Nephron (organoid): ENCODE results near the gene TM9SF3.

ENCODE experiments used
- H3K27ac Mint-ChIP-seq, 3 experiments: 2 replicates each; pipeline ENCODE4 v1.8.0; 2020; ENCODE audit warnings: mixed read lengths in 3 of 3, mild to moderate bottlenecking in 2 of 3, moderate library complexity in 1 of 3
- H3K27me3 Mint-ChIP-seq: 2 replicates; pipeline ENCODE4 v1.8.0; 2021; ENCODE audit warnings: low read depth, mild to moderate bottlenecking, moderate library complexity, mixed read lengths
- H3K36me3 Mint-ChIP-seq: 2 replicates; pipeline ENCODE4 v1.8.0; 2020; ENCODE audit warnings: low read depth, mixed read lengths
- H3K4me1 Mint-ChIP-seq: 2 replicates; pipeline ENCODE4 v1.8.0; 2020; ENCODE audit warnings: mixed read lengths
- H3K4me3 Mint-ChIP-seq, 3 experiments: 2 replicates each; pipeline ENCODE4 v1.8.0; 2020; ENCODE audit warnings: mild to moderate bottlenecking in 3 of 3, mixed read lengths in 3 of 3, moderate library complexity in 2 of 3
- H3K9me3 Mint-ChIP-seq: 2 replicates; pipeline ENCODE4 v1.8.0; 2020; ENCODE audit warnings: mixed read lengths
- TF ChIP-seq, protein P1 (sequence below), 3 experiments: fragments of 200-600 bp; sonication (generic); IDR thresholded peaks; one replicate each; pipeline ENCODE4 v1.5.0; 2021; ENCODE audit warnings: antibody characterized with exemption in 3 of 3; ENCODE audit not compliant: unreplicated experiment in 3 of 3

TM9SF3 gene

GRCh38 chr10:96494694-96495093 is 92.1 kb downstream of the TM9SF3 start:
- Mint-ChIP-seq H3K36me3 (no peaks in the 10 kb centered on the region), H3K27ac (no peak overlapping the region), H3K9me3 (no peaks in the 10 kb centered on the region), H3K4me1 (no peaks in the 10 kb centered on the region), H3K27me3 (peaks cover 29% of the 10 kb centered on the region), H3K4me3 (no peak overlapping the region)
- TF ChIP-seq, protein P1, sequence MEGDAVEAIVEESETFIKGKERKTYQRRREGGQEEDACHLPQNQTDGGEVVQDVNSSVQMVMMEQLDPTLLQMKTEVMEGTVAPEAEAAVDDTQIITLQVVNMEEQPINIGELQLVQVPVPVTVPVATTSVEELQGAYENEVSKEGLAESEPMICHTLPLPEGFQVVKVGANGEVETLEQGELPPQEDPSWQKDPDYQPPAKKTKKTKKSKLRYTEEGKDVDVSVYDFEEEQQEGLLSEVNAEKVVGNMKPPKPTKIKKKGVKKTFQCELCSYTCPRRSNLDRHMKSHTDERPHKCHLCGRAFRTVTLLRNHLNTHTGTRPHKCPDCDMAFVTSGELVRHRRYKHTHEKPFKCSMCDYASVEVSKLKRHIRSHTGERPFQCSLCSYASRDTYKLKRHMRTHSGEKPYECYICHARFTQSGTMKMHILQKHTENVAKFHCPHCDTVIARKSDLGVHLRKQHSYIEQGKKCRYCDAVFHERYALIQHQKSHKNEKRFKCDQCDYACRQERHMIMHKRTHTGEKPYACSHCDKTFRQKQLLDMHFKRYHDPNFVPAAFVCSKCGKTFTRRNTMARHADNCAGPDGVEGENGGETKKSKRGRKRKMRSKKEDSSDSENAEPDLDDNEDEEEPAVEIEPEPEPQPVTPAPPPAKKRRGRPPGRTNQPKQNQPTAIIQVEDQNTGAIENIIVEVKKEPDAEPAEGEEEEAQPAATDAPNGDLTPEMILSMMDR (IDR thresholded peaks at IDR 0.05; ENCODE audit: unreplicated experiment in 3 of 3) = no peak

DNA sequence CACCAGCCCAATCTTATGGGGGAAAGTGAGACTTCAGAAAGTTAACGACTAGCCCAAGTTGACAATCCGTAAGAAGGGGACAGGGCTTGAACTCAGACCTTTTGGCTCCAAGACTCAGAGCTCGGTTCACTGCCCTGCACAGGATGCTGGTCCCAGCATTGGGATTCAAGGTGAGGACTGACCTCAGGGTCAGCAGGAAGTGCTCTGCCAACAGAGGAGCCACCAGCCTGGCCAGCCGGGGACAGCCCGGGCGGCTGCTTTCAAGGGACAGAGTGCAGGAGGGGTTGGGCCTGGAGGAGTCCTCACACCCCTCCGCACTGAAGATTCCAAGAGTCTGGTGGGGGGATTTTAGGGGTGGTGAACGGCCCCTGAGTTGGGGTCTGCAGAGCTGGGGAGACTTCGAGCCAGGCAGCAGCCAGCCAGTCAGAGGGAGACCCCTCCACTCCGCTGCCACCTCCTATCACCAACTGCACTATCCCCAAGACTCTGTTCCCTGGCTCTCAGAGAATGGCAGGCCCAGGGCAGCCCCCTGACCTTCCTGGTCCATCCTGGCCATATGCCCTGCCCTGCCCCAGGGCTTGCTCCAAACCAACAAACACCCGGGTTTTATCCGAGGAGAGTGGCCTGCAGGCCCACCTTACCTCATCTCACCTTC is 92.8 kb downstream of the TM9SF3 start:
- Mint-ChIP-seq H3K9me3 (no peaks in the 10 kb centered on the region), H3K27ac (no peak overlapping the region), H3K27me3 (peaks cover 34% of the 10 kb centered on the region), H3K36me3 (no peaks in the 10 kb centered on the region), H3K4me1 (no peaks in the 10 kb centered on the region), H3K4me3 (no peak overlapping the region)
- TF ChIP-seq, protein P1 (IDR thresholded peaks at IDR 0.05; ENCODE audit: unreplicated experiment in 3 of 3) = no peak

DNA sequence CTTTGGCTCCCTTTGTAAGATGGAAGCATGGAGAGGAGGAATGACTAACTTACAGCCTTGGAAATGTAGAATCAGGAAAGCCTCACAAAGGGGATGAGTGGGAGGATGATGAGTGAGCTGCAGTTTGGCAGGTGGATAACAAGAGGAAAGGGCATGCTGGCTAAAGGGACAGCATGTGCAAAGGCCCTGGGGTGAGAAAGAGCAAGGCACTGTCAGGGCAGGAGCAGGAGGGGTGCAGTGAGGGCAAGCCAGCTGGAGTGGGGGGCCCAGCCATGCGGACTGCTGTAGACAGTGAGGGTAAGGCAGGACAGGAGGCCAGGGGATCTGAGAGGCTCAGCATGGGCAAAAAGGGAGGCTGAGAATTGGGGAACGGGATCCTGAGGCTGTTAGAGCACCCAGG is 93.6 kb downstream of the TM9SF3 start:
- no peaks in the 10 kb centered on the region for H3K4me1 Mint-ChIP-seq
- H3K27ac Mint-ChIP-seq = no peak overlapping the region
- TF ChIP-seq, protein P1 (IDR thresholded peaks at IDR 0.05; ENCODE audit: unreplicated experiment in 3 of 3) = no peak
- no peaks in the 10 kb centered on the region for H3K36me3 Mint-ChIP-seq
- H3K4me3 Mint-ChIP-seq = no peak overlapping the region
- peaks cover 40% of the 10 kb centered on the region for H3K27me3 Mint-ChIP-seq
- H3K9me3 Mint-ChIP-seq = no peaks in the 10 kb centered on the region

DNA sequence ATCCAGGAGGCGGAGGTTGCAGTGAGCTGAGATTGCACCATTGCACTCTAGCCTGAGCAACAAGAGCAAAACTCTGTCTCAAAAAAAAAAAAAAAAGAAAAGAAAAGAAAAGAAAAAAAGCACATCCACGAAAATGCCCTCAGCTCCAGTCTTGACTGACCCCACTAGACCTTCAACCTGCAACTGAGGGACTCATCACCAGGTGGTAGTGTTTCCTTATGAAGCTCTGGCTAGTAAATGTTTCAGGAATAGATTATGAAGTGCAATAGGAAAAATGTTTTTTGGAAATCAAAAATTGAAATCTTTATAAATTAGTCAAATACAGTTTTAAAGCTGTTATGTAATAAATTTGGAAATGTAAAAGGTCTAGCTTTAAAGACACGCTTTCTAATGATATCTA is 95.5 kb downstream of the TM9SF3 start:
- Mint-ChIP-seq H3K4me3 (no peak overlapping the region), H3K9me3 (no peaks in the 10 kb centered on the region), H3K27ac (no peak overlapping the region), H3K36me3 (no peaks in the 10 kb centered on the region), H3K27me3 (peaks cover 47% of the 10 kb centered on the region), H3K4me1 (no peaks in the 10 kb centered on the region)
- TF ChIP-seq, protein P1 (IDR thresholded peaks at IDR 0.05; ENCODE audit: unreplicated experiment in 3 of 3) = no peak

DNA sequence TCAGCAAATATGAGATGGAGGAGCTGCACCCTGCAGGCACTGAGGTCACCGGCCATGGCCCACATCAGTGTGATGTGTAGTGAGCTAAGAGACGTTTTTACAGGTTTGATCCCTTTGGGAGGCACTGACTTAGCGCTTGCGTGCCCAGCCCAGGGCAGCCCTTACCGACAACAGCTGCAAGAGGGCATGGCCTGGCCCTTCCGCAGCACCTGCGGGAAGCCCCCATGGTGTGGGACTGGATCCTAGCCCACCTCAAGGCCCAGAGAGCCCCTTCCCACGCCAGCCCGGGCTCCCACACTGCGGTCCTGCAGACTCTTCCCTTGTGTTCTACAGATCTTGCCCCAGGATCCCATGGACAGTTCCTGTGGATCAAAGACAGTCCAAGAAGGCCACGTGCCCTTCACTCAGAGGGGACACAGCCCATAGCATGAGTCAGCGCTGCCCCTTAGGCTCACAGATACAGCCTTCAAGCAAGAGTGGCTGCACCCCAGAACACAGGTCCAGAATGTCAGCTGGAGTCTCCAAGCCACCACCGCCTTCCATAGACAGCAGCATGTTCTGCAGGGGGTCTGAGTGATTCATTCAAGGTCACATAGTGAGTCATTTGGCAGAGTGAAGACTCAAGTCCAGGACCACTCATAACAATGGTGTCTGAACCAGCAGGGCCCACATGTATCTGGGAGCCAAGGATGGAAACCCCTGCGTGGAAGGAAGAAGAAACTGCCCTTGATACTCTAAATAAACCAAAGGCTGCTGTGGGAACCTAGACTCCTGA is 98.5 kb downstream of the TM9SF3 start:
- H3K27me3 Mint-ChIP-seq = peaks cover 54% of the 10 kb centered on the region
- no peak overlapping the region for H3K27ac Mint-ChIP-seq
- H3K9me3 Mint-ChIP-seq = no peaks in the 10 kb centered on the region
- TF ChIP-seq, protein P1 (IDR thresholded peaks at IDR 0.05; ENCODE audit: unreplicated experiment in 3 of 3) = no peak
- no peaks in the 10 kb centered on the region for H3K4me1 Mint-ChIP-seq
- H3K4me3 Mint-ChIP-seq = no peak overlapping the region
- no peaks in the 10 kb centered on the region for H3K36me3 Mint-ChIP-seq
